ENCODE measurements around the gene TBC1D12.

- TF ChIP-seq CTCF (IDR thresholded peaks at IDR 0.05; ENCODE audit: poor library complexity, severe bottlenecking): no peak
- TF ChIP-seq POLR2AphosphoS5 (IDR thresholded peaks at IDR 0.05): no peak
- TF ChIP-seq TAF1 (IDR thresholded peaks at IDR 0.05; ENCODE audit: low read depth): no peak
- no peak for TF ChIP-seq RAD21 (conservative IDR thresholded peaks at IDR 0.05)
- TF ChIP-seq REST (IDR thresholded peaks at IDR 0.05; ENCODE audit: borderline replicate concordance): no peak
- TF ChIP-seq EZH2 (IDR thresholded peaks at IDR 0.05; ENCODE audit: borderline replicate concordance, insufficient read depth, low read length, poor library complexity, severe bottlenecking): no peak
- no peak for TF ChIP-seq MXI1 (conservative IDR thresholded peaks at IDR 0.05; ENCODE audit: poor library complexity, severe bottlenecking)
- no peak for TF ChIP-seq EP300 (conservative IDR thresholded peaks at IDR 0.05; ENCODE audit: poor library complexity, severe bottlenecking)
These were observed 59.2 kb downstream of the TBC1D12 start for GRCh38 chr10:94461503-94461902.
